ENCODE measurements around the gene C2orf72.

C2orf72 gene

DNA sequence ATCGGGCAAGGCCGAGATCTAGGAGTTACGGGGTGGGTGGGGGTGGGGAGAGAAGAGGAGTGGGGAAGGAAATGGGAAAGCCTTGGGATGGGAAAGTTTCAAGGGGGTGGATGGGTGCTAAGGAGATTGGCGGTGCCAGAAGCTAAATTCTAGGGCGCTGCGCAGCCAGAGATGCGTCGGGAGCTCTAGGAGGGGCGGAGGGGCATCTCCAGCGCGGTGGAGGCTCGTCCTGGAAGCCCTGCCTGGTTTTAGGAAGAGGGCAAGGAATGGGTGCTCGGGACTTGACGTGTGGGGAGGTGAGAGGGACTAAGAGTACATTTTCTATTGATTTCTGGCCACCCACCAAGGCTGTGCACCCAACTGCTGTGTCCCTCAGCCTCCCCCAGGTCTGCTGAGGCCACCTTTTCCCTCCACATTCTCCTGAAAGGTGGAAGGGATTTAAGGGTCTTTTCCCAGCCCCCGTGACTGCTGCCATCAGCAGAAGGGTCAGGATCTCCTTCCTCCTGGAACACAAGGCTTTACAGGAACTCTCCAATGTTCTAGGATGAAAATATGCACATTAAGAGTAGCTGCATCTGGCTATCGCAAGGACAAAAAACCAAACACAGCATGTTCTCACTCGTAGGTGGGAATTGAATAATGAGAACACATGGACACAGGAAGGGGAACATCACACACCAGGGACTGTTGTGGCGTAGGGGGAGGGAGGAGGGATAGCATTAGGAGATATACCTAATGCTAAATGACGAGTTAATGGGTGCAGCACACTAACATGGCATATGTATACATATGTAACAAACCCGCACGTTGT is 1.4 kb downstream of the C2orf72 start:
- Histone ChIP-seq H3K9me3 (ENCODE audit: severe bottlenecking) (no peaks in the 10 kb centered on the region), H3K4me1 (ENCODE audit: insufficient read depth, poor library complexity, severe bottlenecking) (no peaks in the 10 kb centered on the region), H3K4me3 (ENCODE audit: severe bottlenecking) (peak overlapping the region; percentile 48), H3K27ac (ENCODE audit: poor library complexity, severe bottlenecking) (no peak overlapping the region), H3K27me3 (ENCODE audit: insufficient read depth, poor library complexity, severe bottlenecking) (peaks cover 28% of the 10 kb centered on the region), H3K36me3 (ENCODE audit: low read depth) (no peaks in the 10 kb centered on the region)
- TF ChIP-seq, protein P1, sequence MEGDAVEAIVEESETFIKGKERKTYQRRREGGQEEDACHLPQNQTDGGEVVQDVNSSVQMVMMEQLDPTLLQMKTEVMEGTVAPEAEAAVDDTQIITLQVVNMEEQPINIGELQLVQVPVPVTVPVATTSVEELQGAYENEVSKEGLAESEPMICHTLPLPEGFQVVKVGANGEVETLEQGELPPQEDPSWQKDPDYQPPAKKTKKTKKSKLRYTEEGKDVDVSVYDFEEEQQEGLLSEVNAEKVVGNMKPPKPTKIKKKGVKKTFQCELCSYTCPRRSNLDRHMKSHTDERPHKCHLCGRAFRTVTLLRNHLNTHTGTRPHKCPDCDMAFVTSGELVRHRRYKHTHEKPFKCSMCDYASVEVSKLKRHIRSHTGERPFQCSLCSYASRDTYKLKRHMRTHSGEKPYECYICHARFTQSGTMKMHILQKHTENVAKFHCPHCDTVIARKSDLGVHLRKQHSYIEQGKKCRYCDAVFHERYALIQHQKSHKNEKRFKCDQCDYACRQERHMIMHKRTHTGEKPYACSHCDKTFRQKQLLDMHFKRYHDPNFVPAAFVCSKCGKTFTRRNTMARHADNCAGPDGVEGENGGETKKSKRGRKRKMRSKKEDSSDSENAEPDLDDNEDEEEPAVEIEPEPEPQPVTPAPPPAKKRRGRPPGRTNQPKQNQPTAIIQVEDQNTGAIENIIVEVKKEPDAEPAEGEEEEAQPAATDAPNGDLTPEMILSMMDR (IDR thresholded peaks at IDR 0.05; ENCODE audit: poor library complexity, severe bottlenecking): no peak
- no peak for ATAC-seq (ENCODE audit: low read depth)
- no peak for DNase-seq (ENCODE audit: low spot score)

DNA sequence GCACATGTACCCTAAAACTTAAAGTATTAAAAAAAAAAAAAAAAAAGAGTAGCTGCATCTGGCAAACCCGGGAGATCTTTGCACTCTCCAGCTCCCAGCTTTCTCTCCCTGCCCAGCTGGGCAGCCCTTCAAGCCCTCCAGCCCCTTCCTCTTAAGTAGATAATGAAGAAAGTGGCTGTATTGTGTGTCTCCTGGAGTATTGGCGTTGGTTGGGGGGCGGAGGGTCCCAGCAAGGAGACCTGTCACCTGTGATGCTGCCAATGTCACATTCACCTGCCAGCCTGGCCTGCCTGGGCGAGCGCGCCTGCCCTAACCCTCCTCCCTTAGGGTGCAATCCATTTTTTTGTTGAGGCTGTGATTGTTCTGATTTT is 2.0 kb downstream of the C2orf72 start:
- no peaks in the 10 kb centered on the region for H3K4me1 ChIP-seq (ENCODE audit: insufficient read depth, poor library complexity, severe bottlenecking)
- TF ChIP-seq, protein P1 (IDR thresholded peaks at IDR 0.05; ENCODE audit: poor library complexity, severe bottlenecking): no peak
- no peak for ATAC-seq (ENCODE audit: low read depth)

DNA sequence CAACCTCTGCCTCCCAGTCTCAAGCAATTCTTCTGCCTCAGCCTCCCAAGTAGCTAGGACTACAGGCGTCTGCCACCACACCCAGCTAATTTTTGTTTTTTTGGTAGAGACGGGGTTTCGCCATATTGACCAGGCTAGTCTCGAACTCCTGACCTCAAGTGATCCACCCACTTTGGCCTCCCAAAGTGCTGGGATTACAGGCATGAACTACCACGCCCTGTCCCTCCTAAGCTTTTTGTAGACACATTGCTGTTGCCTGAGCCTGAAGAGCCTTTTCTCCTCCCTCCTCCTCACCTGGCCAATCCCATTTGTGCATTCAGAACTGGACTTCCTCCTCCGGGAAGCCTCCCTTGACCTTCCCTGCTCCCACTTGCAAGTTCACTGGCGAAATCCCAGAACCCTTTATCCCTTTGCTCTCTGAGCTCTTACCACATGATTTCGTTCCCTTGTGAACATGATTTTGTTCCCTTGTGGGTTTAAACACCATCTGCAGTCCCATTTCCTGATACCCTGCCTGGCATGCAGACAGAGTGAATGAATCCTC is 2.6 kb downstream of the C2orf72 start:
- Histone ChIP-seq H3K9me3 (ENCODE audit: severe bottlenecking) (no peaks in the 10 kb centered on the region), H3K36me3 (ENCODE audit: low read depth) (no peaks in the 10 kb centered on the region), H3K27me3 (ENCODE audit: insufficient read depth, poor library complexity, severe bottlenecking) (peaks cover 28% of the 10 kb centered on the region), H3K27ac (ENCODE audit: poor library complexity, severe bottlenecking) (no peak overlapping the region), H3K4me3 (ENCODE audit: severe bottlenecking) (no peak overlapping the region), H3K4me1 (ENCODE audit: insufficient read depth, poor library complexity, severe bottlenecking) (no peaks in the 10 kb centered on the region)
- ATAC-seq (ENCODE audit: low read depth) (no peak), DNase-seq (ENCODE audit: low spot score) (no peak)
- TF ChIP-seq, protein P1 (IDR thresholded peaks at IDR 0.05; ENCODE audit: poor library complexity, severe bottlenecking): no peak

More for the DNA sequence above, 2.0 kb downstream of the C2orf72 start:
- Histone ChIP-seq H3K27me3 (ENCODE audit: insufficient read depth, poor library complexity, severe bottlenecking) (peaks cover 28% of the 10 kb centered on the region), H3K4me3 (ENCODE audit: severe bottlenecking) (no peak overlapping the region), H3K9me3 (ENCODE audit: severe bottlenecking) (no peaks in the 10 kb centered on the region), H3K27ac (ENCODE audit: poor library complexity, severe bottlenecking) (no peak overlapping the region), H3K36me3 (ENCODE audit: low read depth) (no peaks in the 10 kb centered on the region)
- no peak for DNase-seq (ENCODE audit: low spot score)

DNA sequence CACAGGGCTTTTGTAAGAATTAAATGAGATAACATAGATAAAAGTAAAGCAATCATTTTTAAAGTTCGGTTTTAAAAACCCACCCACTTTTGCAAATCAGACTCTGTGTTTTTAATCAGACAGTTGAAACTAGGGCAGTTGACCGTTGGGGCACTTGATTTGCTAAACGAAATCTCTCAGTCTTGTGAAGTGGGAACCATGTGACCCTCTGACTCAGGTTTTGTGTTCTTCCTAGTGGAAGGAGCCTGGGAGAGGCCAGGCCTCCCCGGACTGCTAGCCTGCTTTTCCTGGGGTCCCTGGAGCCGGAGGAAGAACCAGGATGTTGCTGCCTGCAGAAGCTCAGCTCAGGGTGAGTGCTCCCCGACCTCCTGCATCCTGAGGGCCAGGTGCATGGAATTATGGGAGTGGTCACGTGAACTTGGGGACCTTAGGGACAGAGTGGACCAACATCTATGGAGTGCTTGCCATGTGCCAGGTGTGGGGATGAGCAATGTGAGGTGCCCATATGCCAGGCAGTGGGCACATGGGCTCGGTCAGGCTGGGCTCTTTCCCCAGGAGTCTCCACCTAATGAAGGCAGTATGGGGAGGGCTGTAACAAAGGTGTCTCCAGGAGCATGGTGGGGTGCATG is 3.9 kb downstream of the C2orf72 start:
- no peaks in the 10 kb centered on the region for H3K4me1 ChIP-seq (ENCODE audit: insufficient read depth, poor library complexity, severe bottlenecking)
- no peaks in the 10 kb centered on the region for H3K9me3 ChIP-seq (ENCODE audit: severe bottlenecking)
- TF ChIP-seq, protein P1 (IDR thresholded peaks at IDR 0.05; ENCODE audit: poor library complexity, severe bottlenecking): no peak
- H3K27ac ChIP-seq (ENCODE audit: poor library complexity, severe bottlenecking): no peak overlapping the region
- peaks cover 15% of the 10 kb centered on the region for H3K27me3 ChIP-seq (ENCODE audit: insufficient read depth, poor library complexity, severe bottlenecking)
- H3K4me3 ChIP-seq (ENCODE audit: severe bottlenecking): no peak overlapping the region
- ATAC-seq (ENCODE audit: low read depth) (no peak), DNase-seq (ENCODE audit: low spot score) (no peak)
- no peaks in the 10 kb centered on the region for H3K36me3 ChIP-seq (ENCODE audit: low read depth)

All from RWPE2 (cell line).